AG04450 (cell line): Measurements from ENCODE around the gene ATP8A2. TPM values are rescaled to one million over a fixed set of nuclear protein-coding genes. Genes with fewer than 3 reads are reported as not detected.

Source experiments
- CTCF ChIA-PET: fragments of 300-600, 350-600 bp; formaldehyde crosslinking; extraction: SDS; loops from one replicate; lab custom pipeline; 2022; ENCODE audit warnings: antibody characterized with exemption, inconsistent platforms; lab: Charles Lee
- POLR2A ChIA-PET: fragments of 350-600 bp; formaldehyde crosslinking; extraction: SDS; loops from one replicate; lab custom pipeline; 2021; ENCODE audit warnings: antibody characterized with exemption, inconsistent platforms; lab: Yijun Ruan, JAX
- DNase-seq: peaks from one replicate; pipeline ENCODE4 v3.0.0-alpha.2; 2011; ENCODE audit warnings: low read depth, low spot score
- H3K27ac ChIP-seq: one replicate; pipeline ENCODE4 v1.5.1; 2012; ENCODE audit warnings: low read depth, low read length, control low read depth
- H3K27me3 ChIP-seq: one replicate; pipeline ENCODE4 v1.6.0; 2012; ENCODE audit warnings: low read length; ENCODE audit not compliant: control insufficient read depth, insufficient read depth
- H3K4me3 ChIP-seq: 2 replicates; pipeline ENCODE4 v1.5.1; 2011; ENCODE audit warnings: mild to moderate bottlenecking, low read depth, low read length, control low read depth
- H3K9me3 ChIP-seq: 2 replicates; pipeline ENCODE4 v1.5.1; 2012; ENCODE audit warnings: low read length; ENCODE audit not compliant: control insufficient read depth, insufficient read depth
- CTCF ChIP-seq: IDR thresholded peaks from 2 replicates; pipeline ENCODE4 v1.5.1; 2011; ENCODE audit warnings: low read depth, low read length, control low read depth, inconsistent platforms
- polyA plus RNA-seq: library from polyadenylated mRNA; depleted of rRNA; stranded (reverse); fragments of >200 nt; gene quantifications from 2 replicates; pipeline ENCODE4 v1.2.3, GENCODE V29; 2011

Gene ATP8A2
- polyA plus RNA-seq, 1 experiment = 0.19 TPM

- H3K27ac ChIP-seq = no peak overlapping the region
- TF ChIP-seq CTCF = no peak
- ChIA-PET POLR2A (no interaction called here), CTCF (no interaction called here)
- no peak for DNase-seq
- H3K4me3 ChIP-seq = no peak overlapping the region
- no peaks in the 10 kb centered on the region for H3K9me3 ChIP-seq
- no peaks in the 10 kb centered on the region for H3K27me3 ChIP-seq
These were observed 366.8 kb downstream of the ATP8A2 start for GRCh38 chr13:25738342-25739196.

DNA sequence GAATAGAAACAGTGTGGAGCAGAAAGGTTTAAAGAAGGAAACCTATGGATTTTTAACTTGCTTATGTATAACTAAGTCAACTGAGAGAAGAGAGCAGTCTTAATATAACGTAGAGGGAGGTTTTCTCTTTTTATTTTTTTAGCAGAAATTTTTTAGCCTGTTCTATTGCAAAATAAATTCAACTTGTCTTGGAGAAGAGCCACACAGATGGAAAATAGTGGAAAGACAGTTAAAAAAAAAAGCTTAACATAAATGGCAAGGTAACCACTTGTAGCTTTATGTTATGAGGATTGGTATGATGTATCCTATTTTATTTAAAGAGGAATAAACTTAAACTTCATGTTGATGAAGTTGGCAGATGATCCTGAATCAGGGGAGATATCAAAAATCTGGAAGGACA, 367.6 kb downstream of the ATP8A2 start:
- no peak for DNase-seq
- TF ChIP-seq CTCF = no peak
- no peak overlapping the region for H3K27ac ChIP-seq
- POLR2A ChIA-PET = no interaction called here
- CTCF ChIA-PET = no interaction called here
- H3K4me3 ChIP-seq = no peak overlapping the region
- no peaks in the 10 kb centered on the region for H3K9me3 ChIP-seq
- H3K27me3 ChIP-seq = no peaks in the 10 kb centered on the region

DNA sequence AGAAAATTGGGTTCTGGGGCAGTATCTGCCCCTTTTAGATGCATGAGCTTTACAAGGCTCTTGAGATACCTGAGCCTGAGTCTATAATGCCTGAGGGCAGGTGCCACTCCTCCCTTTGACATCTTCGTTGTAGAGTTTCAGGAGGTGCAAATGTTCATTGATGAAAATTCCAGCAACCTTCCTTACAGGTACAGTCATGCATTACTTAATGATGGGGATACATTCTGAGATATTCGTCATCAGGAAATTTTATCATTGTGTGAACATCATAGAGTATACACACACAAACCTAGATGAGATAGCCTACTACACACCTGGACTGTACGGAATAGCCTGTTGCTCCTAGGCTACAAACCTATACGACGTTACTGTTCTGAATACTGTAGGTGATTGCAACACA, 370.0 kb downstream of the ATP8A2 start:
- no peaks in the 10 kb centered on the region for H3K9me3 ChIP-seq
- H3K27me3 ChIP-seq = no peaks in the 10 kb centered on the region
- ChIA-PET CTCF (no interaction called here), POLR2A (no interaction called here)
- no peak overlapping the region for H3K4me3 ChIP-seq
- no peak overlapping the region for H3K27ac ChIP-seq
- DNase-seq = no peak
- TF ChIP-seq CTCF = no peak

DNA sequence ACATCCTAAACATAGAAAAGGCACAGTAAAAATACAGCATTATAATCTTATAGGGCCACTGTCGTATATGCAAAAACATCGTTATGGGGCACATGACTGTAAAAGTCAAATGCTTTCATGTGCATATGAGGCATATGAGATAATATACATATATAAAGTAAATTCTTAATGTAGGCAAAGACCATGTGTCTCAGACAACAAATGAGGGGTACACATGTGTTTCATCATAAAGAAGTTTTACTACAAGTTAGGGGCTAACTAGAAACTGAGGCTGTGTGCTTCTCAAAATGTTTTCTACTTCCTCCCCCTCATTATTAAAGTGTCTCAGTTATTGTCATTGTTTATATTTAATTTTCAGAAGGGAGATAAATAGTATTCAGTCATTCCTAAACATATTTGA, 370.4 kb downstream of the ATP8A2 start:
- H3K27ac ChIP-seq = no peak overlapping the region
- H3K27me3 ChIP-seq = no peaks in the 10 kb centered on the region
- no peaks in the 10 kb centered on the region for H3K9me3 ChIP-seq
- ChIA-PET POLR2A (no interaction called here), CTCF (no interaction called here)
- no peak for TF ChIP-seq CTCF
- DNase-seq = no peak
- no peak overlapping the region for H3K4me3 ChIP-seq

GRCh38 chr13:25743421-25743820, 371.6 kb downstream of the ATP8A2 start:
- DNase-seq = no peak
- no peaks in the 10 kb centered on the region for H3K27me3 ChIP-seq
- H3K9me3 ChIP-seq = no peaks in the 10 kb centered on the region
- H3K4me3 ChIP-seq = no peak overlapping the region
- CTCF ChIA-PET = no interaction called here
- no peak overlapping the region for H3K27ac ChIP-seq
- POLR2A ChIA-PET = no interaction called here
- no peak for TF ChIP-seq CTCF
